ENCODE results near the gene ZKSCAN2. TPM values are rescaled to one million over a fixed set of nuclear protein-coding genes. Genes with fewer than 3 reads are reported as not detected.
A peak's percentile ranks its signal among the peaks of the same experiment; 100 is the strongest.

Gene ZKSCAN2
- total and polyA plus RNA-seq, 9 of the 15 experiments (the other 6 are each of a cell fraction or from before 2014, with no cell fraction given): 1.3 to 9.5 (median 4.2) TPM

DNA sequence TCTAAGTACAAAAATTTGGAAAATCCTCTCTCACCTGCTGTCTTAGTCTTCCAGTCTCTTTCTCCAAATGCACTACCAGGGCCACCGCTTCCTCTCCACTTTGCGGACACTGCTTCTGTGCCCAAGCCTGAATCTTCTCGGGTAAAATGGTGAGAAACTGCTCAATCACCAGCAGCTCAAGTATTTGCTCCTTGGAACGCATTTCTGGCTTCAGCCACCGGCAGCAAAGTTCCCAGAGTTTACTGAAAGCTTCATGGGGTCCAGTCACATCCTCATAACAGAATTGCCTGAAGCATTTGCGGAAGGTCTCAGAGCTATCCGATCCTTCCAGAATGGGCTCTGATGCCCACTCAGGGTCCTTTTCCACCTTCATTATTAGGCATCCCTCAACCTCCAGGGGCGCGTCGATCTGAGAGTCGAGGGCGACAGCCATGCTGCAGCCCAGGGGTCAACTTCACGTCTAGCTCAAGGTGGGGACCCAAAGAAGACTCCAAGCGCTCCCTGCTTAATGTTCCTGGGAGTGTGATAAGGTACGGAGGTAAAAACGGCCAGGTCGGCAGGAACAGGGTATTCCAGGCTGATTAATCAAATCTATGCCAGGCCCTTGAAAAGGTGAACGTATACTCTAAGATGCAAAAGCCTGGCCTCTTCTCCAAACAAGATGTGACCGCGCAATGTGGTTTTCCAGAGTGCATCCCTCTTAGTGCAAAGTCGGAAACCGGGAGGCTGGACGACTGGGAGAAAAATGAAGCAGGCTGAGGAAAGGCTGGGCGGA is 763 bp downstream of the ZKSCAN2 start (continued):
- 0 out of 2 replicates have a peak, but pooled peaks have one; percentile 20 for TF ChIP-seq MYNN (IDR thresholded peaks at IDR 0.05)
- TF ChIP-seq MYNN (CRISPR knock-in tag; IDR thresholded peaks at IDR 0.05): no peak

DNA sequence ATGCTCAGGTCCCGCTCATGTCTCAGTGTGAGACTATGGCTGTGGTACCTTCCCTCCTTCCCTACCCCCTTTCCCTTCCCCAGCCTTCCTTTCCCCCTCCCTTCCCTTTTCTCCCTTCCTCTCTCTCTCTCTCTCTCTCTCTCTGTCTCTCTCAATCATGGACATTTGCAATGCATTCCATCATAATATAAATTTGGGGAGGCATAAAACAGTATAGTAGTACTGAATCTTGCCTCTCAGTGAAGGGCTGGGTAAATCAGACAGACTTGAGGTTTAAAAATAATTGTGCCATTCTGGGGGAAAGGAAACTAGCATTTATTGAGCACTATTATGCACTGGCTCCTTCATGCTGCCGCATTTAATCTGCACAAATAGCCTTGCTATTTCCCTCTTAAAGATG is 4.3 kb downstream of the ZKSCAN2 start:
- intact Hi-C loops (cut with micrococcal nuclease) (no loop called here), in situ Hi-C loops (cut with MboI) (no loop called here)
- H2AFZ ChIP-seq (ENCODE audit: low read depth, low read length): no peak overlapping the region
- H3K9me1 ChIP-seq (ENCODE audit: control insufficient read depth, insufficient read depth, low read length): no peaks in the 10 kb centered on the region
- H3K27ac ChIP-seq (ENCODE audit: extremely low read depth, low read depth, low read length): no peak overlapping the region
- peaks cover 14% of the 10 kb centered on the region for H4K20me1 ChIP-seq (replicated peaks; ENCODE audit: control insufficient read depth, insufficient read depth, low read length)
- no TSS peak for BruUV-seq (replicated peaks)
- peaks cover 27% of the 10 kb centered on the region for H3K79me2 ChIP-seq (ENCODE audit: control insufficient read depth, insufficient read depth, low read length)
- peaks cover 0 to 12% of the 10 kb centered on the region in 2 experiments; a peak in 3 of 5 replicates for H3K4me1 ChIP-seq (replicated peaks in 1 of 2; ENCODE audit: control insufficient read depth in 2 of 2, insufficient read depth in 2 of 2, low read length in 2 of 2)
- ATAC-seq (no peak), DNase-seq (ENCODE audit: extremely low read depth in 1 of 4, low spot score in 3 of 4) (no peak), FAIRE-seq (no peak)
- ChIA-PET CTCF (ENCODE audit: low intra/inter-chr PET ratio) (no interaction called here), POLR2A (interaction anchor here (0.6 kb wide), 1 partner anchor 78 kb away, joined by 3 read pairs; no protein-coding TSS in a partner anchor)
- H3K27me3 ChIP-seq (ENCODE audit: control insufficient read depth in 2 of 2, insufficient read depth in 2 of 2, low read length in 2 of 2): no peaks in the 10 kb centered on the region
- H3K4me3 ChIP-seq: no peak overlapping the region
- peaks cover 39% of the 10 kb centered on the region for H3K36me3 ChIP-seq (ENCODE audit: control insufficient read depth, insufficient read depth, low read length)
- no peaks in the 10 kb centered on the region for H3K9me3 ChIP-seq (replicated peaks; ENCODE audit: control insufficient read depth, insufficient read depth, low read depth, low read length)
- 82% methylated on average over 2 of the region's 2 CpGs for WGBS (ENCODE audit: insufficient coverage, low coverage, missing lambda C conversion rate)
- H3K9ac ChIP-seq (ENCODE audit: insufficient read depth in 1 of 2, low read depth in 2 of 2, low read length in 2 of 2): no peak overlapping the region
- H3K4me2 ChIP-seq (ENCODE audit: insufficient read depth, low read length): no peak overlapping the region
- TF ChIP-seq NEUROD1 (IDR thresholded peaks at IDR 0.05; ENCODE audit: borderline replicate concordance, low read depth, low read length, partially characterized antibody) (no peak), PTBP1 (IDR thresholded peaks at IDR 0.05; ENCODE audit: low read depth, low read length) (no peak), PRPF4 (IDR thresholded peaks at IDR 0.05; ENCODE audit: insufficient read depth, low read depth, low read length, poor library complexity, severe bottlenecking) (no peak), U2AF2 (optimal IDR thresholded peaks at IDR 0.05; ENCODE audit: low read depth, low read length) (no peak), MAFG (tag; conservative IDR thresholded peaks at IDR 0.05) (no peak), CBFB (CRISPR knock-in tag; IDR thresholded peaks at IDR 0.05) (no peak), FOXJ3 (CRISPR knock-in tag; IDR thresholded peaks at IDR 0.05) (no peak), CBFA2T3 (IDR thresholded peaks at IDR 0.05) (no peak)
- TF ChIP-seq, protein P1, sequence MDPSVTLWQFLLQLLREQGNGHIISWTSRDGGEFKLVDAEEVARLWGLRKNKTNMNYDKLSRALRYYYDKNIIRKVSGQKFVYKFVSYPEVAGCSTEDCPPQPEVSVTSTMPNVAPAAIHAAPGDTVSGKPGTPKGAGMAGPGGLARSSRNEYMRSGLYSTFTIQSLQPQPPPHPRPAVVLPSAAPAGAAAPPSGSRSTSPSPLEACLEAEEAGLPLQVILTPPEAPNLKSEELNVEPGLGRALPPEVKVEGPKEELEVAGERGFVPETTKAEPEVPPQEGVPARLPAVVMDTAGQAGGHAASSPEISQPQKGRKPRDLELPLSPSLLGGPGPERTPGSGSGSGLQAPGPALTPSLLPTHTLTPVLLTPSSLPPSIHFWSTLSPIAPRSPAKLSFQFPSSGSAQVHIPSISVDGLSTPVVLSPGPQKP (CRISPR knock-in tag; IDR thresholded peaks at IDR 0.05): no peak
- TF ChIP-seq, protein P2, sequence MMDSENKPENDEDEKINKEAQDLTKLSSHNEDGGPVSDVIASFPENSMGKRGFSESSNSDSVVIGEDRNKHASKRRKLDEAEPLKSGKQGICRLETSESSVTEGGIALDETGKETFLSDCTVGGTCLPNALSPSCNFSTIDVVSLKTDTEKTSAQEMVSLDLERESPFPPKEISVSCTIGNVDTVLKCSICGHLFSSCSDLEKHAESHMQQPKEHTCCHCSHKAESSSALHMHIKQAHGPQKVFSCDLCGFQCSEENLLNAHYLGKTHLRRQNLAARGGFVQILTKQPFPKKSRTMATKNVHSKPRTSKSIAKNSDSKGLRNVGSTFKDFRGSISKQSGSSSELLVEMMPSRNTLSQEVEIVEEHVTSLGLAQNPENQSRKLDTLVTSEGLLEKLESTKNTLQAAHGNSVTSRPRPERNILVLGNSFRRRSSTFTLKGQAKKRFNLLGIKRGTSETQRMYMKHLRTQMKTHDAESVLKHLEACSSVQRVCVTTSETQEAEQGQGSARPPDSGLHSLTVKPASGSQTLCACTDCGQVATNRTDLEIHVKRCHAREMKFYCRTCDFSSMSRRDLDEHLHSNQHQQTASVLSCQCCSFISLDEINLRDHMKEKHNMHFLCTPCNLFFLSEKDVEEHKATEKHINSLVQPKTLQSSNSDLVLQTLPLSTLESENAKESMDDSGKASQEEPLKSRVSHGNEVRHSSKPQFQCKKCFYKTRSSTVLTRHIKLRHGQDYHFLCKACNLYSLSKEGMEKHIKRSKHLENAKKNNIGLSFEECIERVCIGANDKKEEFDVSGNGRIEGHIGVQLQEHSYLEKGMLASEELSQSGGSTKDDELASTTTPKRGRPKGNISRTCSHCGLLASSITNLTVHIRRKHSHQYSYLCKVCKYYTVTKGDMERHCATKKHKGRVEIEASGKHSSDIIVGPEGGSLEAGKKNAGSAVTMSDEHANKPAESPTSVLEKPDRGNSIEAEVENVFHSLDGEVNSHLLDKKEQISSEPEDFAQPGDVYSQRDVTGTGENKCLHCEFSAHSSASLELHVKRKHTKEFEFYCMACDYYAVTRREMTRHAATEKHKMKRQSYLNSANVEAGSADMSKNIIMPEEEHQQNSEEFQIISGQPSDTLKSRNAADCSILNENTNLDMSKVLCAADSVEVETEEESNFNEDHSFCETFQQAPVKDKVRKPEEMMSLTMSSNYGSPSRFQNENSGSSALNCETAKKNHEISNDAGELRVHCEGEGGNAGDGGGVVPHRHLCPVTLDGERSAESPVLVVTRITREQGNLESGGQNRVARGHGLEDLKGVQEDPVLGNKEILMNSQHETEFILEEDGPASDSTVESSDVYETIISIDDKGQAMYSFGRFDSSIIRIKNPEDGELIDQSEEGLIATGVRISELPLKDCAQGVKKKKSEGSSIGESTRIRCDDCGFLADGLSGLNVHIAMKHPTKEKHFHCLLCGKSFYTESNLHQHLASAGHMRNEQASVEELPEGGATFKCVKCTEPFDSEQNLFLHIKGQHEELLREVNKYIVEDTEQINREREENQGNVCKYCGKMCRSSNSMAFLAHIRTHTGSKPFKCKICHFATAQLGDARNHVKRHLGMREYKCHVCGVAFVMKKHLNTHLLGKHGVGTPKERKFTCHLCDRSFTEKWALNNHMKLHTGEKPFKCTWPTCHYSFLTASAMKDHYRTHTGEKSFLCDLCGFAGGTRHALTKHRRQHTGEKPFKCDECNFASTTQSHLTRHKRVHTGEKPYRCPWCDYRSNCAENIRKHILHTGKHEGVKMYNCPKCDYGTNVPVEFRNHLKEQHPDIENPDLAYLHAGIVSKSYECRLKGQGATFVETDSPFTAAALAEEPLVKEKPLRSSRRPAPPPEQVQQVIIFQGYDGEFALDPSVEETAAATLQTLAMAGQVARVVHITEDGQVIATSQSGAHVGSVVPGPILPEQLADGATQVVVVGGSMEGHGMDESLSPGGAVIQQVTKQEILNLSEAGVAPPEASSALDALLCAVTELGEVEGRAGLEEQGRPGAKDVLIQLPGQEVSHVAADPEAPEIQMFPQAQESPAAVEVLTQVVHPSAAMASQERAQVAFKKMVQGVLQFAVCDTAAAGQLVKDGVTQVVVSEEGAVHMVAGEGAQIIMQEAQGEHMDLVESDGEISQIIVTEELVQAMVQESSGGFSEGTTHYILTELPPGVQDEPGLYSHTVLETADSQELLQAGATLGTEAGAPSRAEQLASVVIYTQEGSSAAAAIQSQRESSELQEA (IDR thresholded peaks at IDR 0.05; ENCODE audit: low read depth): no peak
